ENCODE data around the gene JMJD1C. TPM values are rescaled to one million over a fixed set of nuclear protein-coding genes. Genes with fewer than 3 reads are reported as not detected.

Gene JMJD1C
- total RNA-seq, 2 experiments from 2014 or later, result 99.2 to 118 TPM

- no peaks in the 10 kb centered on the region for H3K4me1 ChIP-seq (ENCODE audit: insufficient read depth, low read length, poor library complexity, severe bottlenecking)
- CTCF ChIA-PET (ENCODE audit: unreplicated experiment), result no interaction called here
- H3K27ac ChIP-seq (ENCODE audit: low read depth, low read length, poor library complexity, severe bottlenecking), result no peak overlapping the region
- H3K79me2 ChIP-seq (ENCODE audit: insufficient read depth, low read depth, low read length), result no peaks in the 10 kb centered on the region
- DNase-seq (ENCODE audit: low spot score), result no peak
- POLR2A ChIA-PET, result interaction anchor here (0.7 kb wide), 1 partner anchor 12 kb away, joined by 3 read pairs; no protein-coding TSS in a partner anchor
- TF ChIP-seq CTCF (conservative IDR thresholded peaks at IDR 0.05; ENCODE audit: low read length), result no peak
- TF ChIP-seq EZH2phosphoT487 (IDR thresholded peaks at IDR 0.05; ENCODE audit: borderline replicate concordance, low read depth, low read length), result no peak
- H2AFZ ChIP-seq (ENCODE audit: low read length), result no peak overlapping the region
- H3K9me2 ChIP-seq (ENCODE audit: insufficient read depth, low read length), result peaks cover 3% of the 10 kb centered on the region; the same call in 1 of the 2 replicates
- no TSS peak for BruUV-seq (replicated peaks)
- H3K4me3 ChIP-seq (ENCODE audit: low read depth, low read length, poor library complexity, severe bottlenecking), result no peak overlapping the region
- intact Hi-C loops (cut with micrococcal nuclease; ENCODE audit: unreplicated experiment), result no loop called here
- no peaks in the 10 kb centered on the region for H4K20me1 ChIP-seq (ENCODE audit: insufficient read depth, low read length)
- no peaks in the 10 kb centered on the region for H3K36me3 ChIP-seq (ENCODE audit: insufficient read depth, low read length)
- no peak overlapping the region for H3K4me2 ChIP-seq (ENCODE audit: low read length)
- no peaks in the 10 kb centered on the region for H3K9me3 ChIP-seq (ENCODE audit: low read length)
These were observed 157.1 kb downstream of the JMJD1C start for GRCh38 chr10:63308628-63309027.

DNA sequence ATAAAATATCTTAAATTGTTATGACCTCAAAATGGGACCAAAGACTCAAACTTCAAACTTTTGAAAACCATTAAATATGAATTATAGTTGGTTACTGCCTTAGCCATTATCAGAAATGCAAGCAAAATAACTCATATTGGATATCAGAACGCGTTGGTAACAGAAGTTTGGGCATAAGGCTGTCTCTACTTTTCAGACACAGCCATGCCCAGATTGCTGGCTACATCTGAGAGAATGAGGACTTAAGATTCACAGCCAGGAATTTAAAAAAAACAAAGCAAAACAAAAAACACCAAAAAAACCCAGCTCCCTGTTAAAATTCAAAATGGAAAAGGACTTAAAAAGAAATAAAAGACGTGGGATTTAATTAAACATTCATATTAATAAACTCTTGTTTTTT lies 161.6 kb downstream of the JMJD1C start:
- Histone ChIP-seq H3K9me2 (ENCODE audit: insufficient read depth, low read length) (peaks cover 3% of the 10 kb centered on the region; the same call in 1 of the 2 replicates), H4K20me1 (ENCODE audit: insufficient read depth, low read length) (no peaks in the 10 kb centered on the region), H3K27ac (ENCODE audit: low read depth, low read length, poor library complexity, severe bottlenecking) (no peak overlapping the region), H3K4me2 (ENCODE audit: low read length) (no peak overlapping the region), H3K4me1 (ENCODE audit: insufficient read depth, low read length, poor library complexity, severe bottlenecking) (no peaks in the 10 kb centered on the region), H2AFZ (ENCODE audit: low read length) (no peak overlapping the region), H3K36me3 (ENCODE audit: insufficient read depth, low read length) (no peaks in the 10 kb centered on the region), H3K4me3 (ENCODE audit: low read depth, low read length, poor library complexity, severe bottlenecking) (no peak overlapping the region), H3K9me3 (ENCODE audit: low read length) (no peaks in the 10 kb centered on the region), H3K79me2 (ENCODE audit: insufficient read depth, low read depth, low read length) (no peaks in the 10 kb centered on the region)
- ChIA-PET CTCF (ENCODE audit: unreplicated experiment) (no interaction called here), POLR2A (interaction anchor here (0.6 to 1.0 kb wide), 2 partner anchors 35 to 1088 kb away, joined by 3 read pairs; no protein-coding TSS in a partner anchor)
- DNase-seq (ENCODE audit: low spot score), result no peak
- intact Hi-C loops (cut with micrococcal nuclease; ENCODE audit: unreplicated experiment), result no loop called here
- BruUV-seq (replicated peaks), result no TSS peak
- TF ChIP-seq CTCF (conservative IDR thresholded peaks at IDR 0.05; ENCODE audit: low read length) (no peak), EZH2phosphoT487 (IDR thresholded peaks at IDR 0.05; ENCODE audit: borderline replicate concordance, low read depth, low read length) (no peak)

- BruUV-seq (replicated peaks), result no TSS peak
These were observed 165.0 kb downstream of the JMJD1C start for GRCh38 chr10:63300801-63301200.

More at GRCh38 chr10:63300801-63301200, 165.0 kb downstream of the JMJD1C start:
- TF ChIP-seq CTCF (conservative IDR thresholded peaks at IDR 0.05; ENCODE audit: low read length) (no peak), EZH2phosphoT487 (IDR thresholded peaks at IDR 0.05; ENCODE audit: borderline replicate concordance, low read depth, low read length) (no peak)
- ChIA-PET CTCF (ENCODE audit: unreplicated experiment) (no interaction called here), POLR2A (no interaction called here)
- no peaks in the 10 kb centered on the region for H3K9me3 ChIP-seq (ENCODE audit: low read length)
- DNase-seq (ENCODE audit: low spot score), result no peak
- H3K27ac ChIP-seq (ENCODE audit: low read depth, low read length, poor library complexity, severe bottlenecking), result no peak overlapping the region
- no peaks in the 10 kb centered on the region for H3K36me3 ChIP-seq (ENCODE audit: insufficient read depth, low read length)
- no peaks in the 10 kb centered on the region for H3K79me2 ChIP-seq (ENCODE audit: insufficient read depth, low read depth, low read length)
- no peak overlapping the region for H3K4me3 ChIP-seq (ENCODE audit: low read depth, low read length, poor library complexity, severe bottlenecking)
- no peak overlapping the region for H2AFZ ChIP-seq (ENCODE audit: low read length)
- H3K4me1 ChIP-seq (ENCODE audit: insufficient read depth, low read length, poor library complexity, severe bottlenecking), result no peaks in the 10 kb centered on the region
- H3K9me2 ChIP-seq (ENCODE audit: insufficient read depth, low read length), result no peaks in the 10 kb centered on the region
- no peaks in the 10 kb centered on the region for H4K20me1 ChIP-seq (ENCODE audit: insufficient read depth, low read length)
- no peak overlapping the region for H3K4me2 ChIP-seq (ENCODE audit: low read length)
- intact Hi-C loops (cut with micrococcal nuclease; ENCODE audit: unreplicated experiment), result no loop called here
